ENCODE measurements around the gene SH3RF1.

SH3RF1 gene

GRCh38 chr4:169061386-169061785, 209.4 kb downstream of the SH3RF1 start:
- TF ChIP-seq CTCF (IDR thresholded peaks at IDR 0.05; ENCODE audit: low read depth, low read length, poor library complexity, severe bottlenecking) (no peak), EZH2phosphoT487 (IDR thresholded peaks at IDR 0.05; ENCODE audit: borderline replicate concordance, low read length) (no peak)
- Histone ChIP-seq H3K4me1 (ENCODE audit: control insufficient read depth, low read length) (no peaks in the 10 kb centered on the region), H3K9me2 (replicated peaks; ENCODE audit: control insufficient read depth, low read length) (no peaks in the 10 kb centered on the region), H3F3A (ENCODE audit: control insufficient read depth, insufficient read depth) (no peaks in the 10 kb centered on the region), H3K27me3 (ENCODE audit: control insufficient read depth, low read length) (no peaks in the 10 kb centered on the region), H3K9me3 (ENCODE audit: control insufficient read depth, insufficient read depth, low read length) (no peaks in the 10 kb centered on the region), H4K20me1 (ENCODE audit: control insufficient read depth, insufficient read depth, low read depth, low read length) (no peaks in the 10 kb centered on the region), H3K27ac (ENCODE audit: low read depth, low read length) (no peak overlapping the region), H3K4me2 (ENCODE audit: low read length) (no peak overlapping the region), H3K36me3 (ENCODE audit: control insufficient read depth, low read length) (no peaks in the 10 kb centered on the region), H3K4me3 (ENCODE audit: low read length) (no peak overlapping the region), H3K79me2 (ENCODE audit: control insufficient read depth, low read length) (no peaks in the 10 kb centered on the region)

GRCh38 chr4:169060391-169061091, 210.2 kb downstream of the SH3RF1 start:
- Histone ChIP-seq H3K9me2 (replicated peaks; ENCODE audit: control insufficient read depth, low read length) (no peaks in the 10 kb centered on the region), H3K79me2 (ENCODE audit: control insufficient read depth, low read length) (no peaks in the 10 kb centered on the region), H3K27me3 (ENCODE audit: control insufficient read depth, low read length) (no peaks in the 10 kb centered on the region), H3F3A (ENCODE audit: control insufficient read depth, insufficient read depth) (no peaks in the 10 kb centered on the region), H3K4me2 (ENCODE audit: low read length) (no peak overlapping the region), H3K27ac (ENCODE audit: low read depth, low read length) (no peak overlapping the region), H3K4me1 (ENCODE audit: control insufficient read depth, low read length) (no peaks in the 10 kb centered on the region), H3K4me3 (ENCODE audit: low read length) (no peak overlapping the region), H3K36me3 (ENCODE audit: control insufficient read depth, low read length) (no peaks in the 10 kb centered on the region), H3K9me3 (ENCODE audit: control insufficient read depth, insufficient read depth, low read length) (no peaks in the 10 kb centered on the region), H4K20me1 (ENCODE audit: control insufficient read depth, insufficient read depth, low read depth, low read length) (no peaks in the 10 kb centered on the region)
- TF ChIP-seq EZH2phosphoT487 (IDR thresholded peaks at IDR 0.05; ENCODE audit: borderline replicate concordance, low read length), result no peak
- no peak for TF ChIP-seq CTCF (IDR thresholded peaks at IDR 0.05; ENCODE audit: low read depth, low read length, poor library complexity, severe bottlenecking)

GRCh38 chr4:169059306-169060211, 211.2 kb downstream of the SH3RF1 start:
- no peak overlapping the region for H3K4me3 ChIP-seq (ENCODE audit: low read length)
- no peaks in the 10 kb centered on the region for H3K79me2 ChIP-seq (ENCODE audit: control insufficient read depth, low read length)
- H3K4me2 ChIP-seq (ENCODE audit: low read length), result no peak overlapping the region

More at GRCh38 chr4:169059306-169060211, 211.2 kb downstream of the SH3RF1 start:
- no peaks in the 10 kb centered on the region for H3K9me2 ChIP-seq (replicated peaks; ENCODE audit: control insufficient read depth, low read length)
- H3K36me3 ChIP-seq (ENCODE audit: control insufficient read depth, low read length), result no peaks in the 10 kb centered on the region
- H3F3A ChIP-seq (ENCODE audit: control insufficient read depth, insufficient read depth), result no peaks in the 10 kb centered on the region
- TF ChIP-seq CTCF (IDR thresholded peaks at IDR 0.05; ENCODE audit: low read depth, low read length, poor library complexity, severe bottlenecking), result no peak
- TF ChIP-seq EZH2phosphoT487 (IDR thresholded peaks at IDR 0.05; ENCODE audit: borderline replicate concordance, low read length), result no peak
- H4K20me1 ChIP-seq (ENCODE audit: control insufficient read depth, insufficient read depth, low read depth, low read length), result no peaks in the 10 kb centered on the region
- H3K4me1 ChIP-seq (ENCODE audit: control insufficient read depth, low read length), result no peaks in the 10 kb centered on the region
- H3K27ac ChIP-seq (ENCODE audit: low read depth, low read length), result no peak overlapping the region
- H3K27me3 ChIP-seq (ENCODE audit: control insufficient read depth, low read length), result no peaks in the 10 kb centered on the region
- no peaks in the 10 kb centered on the region for H3K9me3 ChIP-seq (ENCODE audit: control insufficient read depth, insufficient read depth, low read length)

Measured in DOHH2 (cell line).